Mucosa of descending colon (tissue), 3 donors: ENCODE data around the gene AMER2. TPM values are rescaled to one million over a fixed set of nuclear protein-coding genes. Genes with fewer than 3 reads are reported as not detected.

Source experiments
- ATAC-seq: fragments of 200-7000 bp; cut with Tn5 transposase; one replicate; pipeline ENCODE4 v1.9.1; 2020; ENCODE audit warnings: mild to moderate bottlenecking, moderate library complexity
- DNase-seq, 3 donors: peaks; one replicate each; pipeline ENCODE4 v3.0.0-alpha.2; 2020
- H3K36me3 ChIP-seq: fragments of 200-600 bp; one replicate; pipeline ENCODE4 v1.8.0; 2021; ENCODE audit warnings: low read depth, mild to moderate bottlenecking
- H3K4me1 ChIP-seq: fragments of 200-600 bp; one replicate; pipeline ENCODE4 v1.8.0; 2021; ENCODE audit warnings: low read depth, mild to moderate bottlenecking
- H3K4me3 ChIP-seq: fragments of 200-600 bp; one replicate; pipeline ENCODE4 v1.8.0; 2021; ENCODE audit warnings: mild to moderate bottlenecking
- H3K9me3 ChIP-seq: fragments of 200-600 bp; one replicate; pipeline ENCODE4 v1.8.0; 2021; ENCODE audit warnings: mild to moderate bottlenecking
- CTCF ChIP-seq: fragments of 200-600 bp; IDR thresholded peaks from one replicate; pipeline ENCODE4 v1.8.0; 2022; ENCODE audit warnings: antibody characterized with exemption, mild to moderate bottlenecking
- intact Hi-C, 2 donors: fragments of 100-400 bp; cut with DNase I in 1 of 2; cut with micrococcal nuclease in 1 of 2; formaldehyde crosslinking; loops; one replicate each; pipeline versions ENCODE4 v1.11.0 to v1.11.1; 2022; cut with DNase I, micrococcal nuclease
- total RNA-seq, 3 donors: library from RNA; stranded (reverse); fragmentation: NEBNext Ultra II Directional in 2 of 3; extraction: Animal tissue kit (Norgen Biotek cat#: 25700) in 2 of 3; gene quantifications; one replicate each; pipeline versions ENCODE4 v1.2.1 to v1.2.4, GENCODE V29; 2021 to 2023
- donor health status: DM: no; HTN: no; CAD: no; lungs with moderate emphysema.
- donor health status: DM: no; HTN: no; CAD: no.
- donor health status: DM: no; HTN: yes; CAD: no.

Gene AMER2
- total RNA-seq, 3 donors from 2014 or later: 0.05 to 0.70 TPM; not detected in 1

GRCh38 chr13:25200783-25201182 lies 28.7 kb upstream of the AMER2 start:
- no peak for TF ChIP-seq CTCF
- no peak for ATAC-seq
- Histone ChIP-seq H3K9me3 (no peaks in the 10 kb centered on the region), H3K36me3 (no peaks in the 10 kb centered on the region), H3K4me1 (no peaks in the 10 kb centered on the region), H3K4me3 (no peak overlapping the region)
- intact Hi-C loops: no loop called here
- DNase-seq: no peak

DNA sequence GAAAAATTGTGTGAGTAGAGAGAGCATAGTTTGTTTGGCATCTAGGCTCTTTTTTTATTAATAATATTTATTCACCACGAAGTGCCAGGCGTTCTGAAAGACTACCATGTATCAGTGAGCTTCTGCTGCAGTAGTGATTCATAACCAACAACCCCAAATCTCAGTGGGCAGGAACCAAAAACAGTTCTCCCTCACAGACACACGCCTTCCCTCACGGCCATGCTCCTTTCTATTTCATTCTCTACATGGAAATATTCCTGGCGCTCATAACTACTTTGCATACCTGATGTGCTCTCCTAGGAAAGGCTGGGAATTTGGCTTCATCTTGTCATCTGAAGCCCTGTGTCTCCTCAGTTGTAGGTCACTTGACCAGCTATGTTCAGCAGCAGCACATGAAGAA lies 26.6 kb upstream of the AMER2 start:
- Histone ChIP-seq H3K4me3 (no peak overlapping the region), H3K9me3 (no peaks in the 10 kb centered on the region), H3K36me3 (no peaks in the 10 kb centered on the region), H3K4me1 (no peaks in the 10 kb centered on the region)
- ATAC-seq (no peak), DNase-seq (no peak)
- intact Hi-C loops: no loop called here
- no peak for TF ChIP-seq CTCF

DNA sequence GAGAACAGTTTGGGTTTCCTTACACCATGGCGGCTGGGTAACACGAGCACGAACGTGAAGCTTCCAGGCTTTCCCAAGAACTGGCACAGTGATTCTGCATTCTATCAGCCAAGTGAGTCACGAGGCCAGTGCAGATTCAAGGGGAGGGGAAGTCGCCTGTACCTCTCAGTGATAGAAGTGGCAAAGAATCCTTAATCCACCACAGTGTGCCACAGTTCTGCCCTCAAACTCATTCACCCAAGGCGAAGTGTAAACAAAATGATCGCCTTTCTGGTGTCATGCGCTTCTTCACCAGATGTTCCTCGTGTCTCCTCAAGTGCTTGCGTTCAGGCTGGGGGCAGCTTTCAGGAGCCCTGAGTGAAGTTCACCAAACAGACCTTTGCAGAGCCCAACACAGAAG lies 24.9 kb upstream of the AMER2 start:
- TF ChIP-seq CTCF: no peak
- intact Hi-C loops: no loop called here

GRCh38 chr13:25192936-25193335 lies 20.8 kb upstream of the AMER2 start:
- H3K36me3 ChIP-seq: no peaks in the 10 kb centered on the region
- no peaks in the 10 kb centered on the region for H3K4me1 ChIP-seq
- no peaks in the 10 kb centered on the region for H3K9me3 ChIP-seq
- intact Hi-C loops: no loop called here
- H3K4me3 ChIP-seq: no peak overlapping the region
- TF ChIP-seq CTCF: no peak
- no peak for ATAC-seq
- no peak for DNase-seq

More for the DNA sequence above, 24.9 kb upstream of the AMER2 start:
- ATAC-seq: no peak
- Histone ChIP-seq H3K9me3 (no peaks in the 10 kb centered on the region), H3K4me3 (no peak overlapping the region), H3K4me1 (no peaks in the 10 kb centered on the region), H3K36me3 (no peaks in the 10 kb centered on the region)
- DNase-seq: no peak

GRCh38 chr13:25192489-25192888 lies 20.4 kb upstream of the AMER2 start:
- ATAC-seq (no peak), DNase-seq (no peak)
- no peaks in the 10 kb centered on the region for H3K4me1 ChIP-seq
- H3K9me3 ChIP-seq: no peaks in the 10 kb centered on the region
- TF ChIP-seq CTCF: no peak
- H3K36me3 ChIP-seq: no peaks in the 10 kb centered on the region
- no peak overlapping the region for H3K4me3 ChIP-seq
- intact Hi-C loops: no loop called here

- intact Hi-C loops: no loop called here
- Histone ChIP-seq H3K4me1 (no peaks in the 10 kb centered on the region), H3K36me3 (no peaks in the 10 kb centered on the region), H3K4me3 (no peak overlapping the region), H3K9me3 (no peaks in the 10 kb centered on the region)
- ATAC-seq (no peak), DNase-seq (no peak)
- no peak for TF ChIP-seq CTCF
Measured at GRCh38 chr13:25192052-25192451, 20.0 kb upstream of the AMER2 start.
